ENCODE data around the gene TPPP2. TPM values are rescaled to one million over a fixed set of nuclear protein-coding genes. Genes with fewer than 3 reads are reported as not detected.
"Not testable (repeated sequence)": the region's sequence is repeated elsewhere in the genome, so short reads cannot be mapped to it uniquely, and the experiment has no call there.

TPPP2 gene
- total and polyA plus RNA-seq, 3 experiments from 2014 or later, result not detected

DNA sequence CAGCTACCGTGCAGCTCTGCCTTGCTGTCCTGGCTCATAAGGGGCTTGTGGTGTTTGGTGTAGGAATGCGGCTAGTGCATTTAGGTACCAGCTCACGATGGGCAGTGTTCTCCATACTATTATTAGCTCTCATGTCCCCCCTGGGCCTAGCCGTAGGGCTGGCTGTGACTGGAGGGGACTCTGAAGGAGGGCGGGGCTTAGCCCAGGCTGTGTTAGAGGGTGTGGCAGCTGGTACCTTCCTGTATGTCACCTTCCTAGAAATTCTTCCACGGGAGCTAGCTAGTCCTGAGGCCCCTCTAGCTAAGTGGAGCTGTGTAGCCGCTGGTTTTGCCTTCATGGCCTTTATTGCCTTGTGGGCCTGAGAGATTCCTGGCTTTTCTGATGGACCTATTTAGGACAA lies 28.8 kb upstream of the TPPP2 start:
- Histone ChIP-seq H3K9me3 (ENCODE audit: low read length) (no peaks in the 10 kb centered on the region), H3K27me3 (ENCODE audit: insufficient read depth, low read length, poor library complexity, severe bottlenecking) (no peaks in the 10 kb centered on the region), H3K36me3 (ENCODE audit: insufficient read depth, low read length) (peaks cover 4% of the 10 kb centered on the region), H3K4me1 (ENCODE audit: insufficient read depth, low read length) (peaks cover 7% of the 10 kb centered on the region), H3K27ac (ENCODE audit: low read depth, low read length) (no peak overlapping the region), H3K4me3 (ENCODE audit: low read length) (no peak overlapping the region)
- Mint-ChIP-seq H3K36me3 (peaks cover under 1 to 16% (median 10%) of the 10 kb centered on the region in 3 donors), H3K4me1 (no peaks in the 10 kb centered on the region), H3K27ac (no peak overlapping the region), H3K9me3 (no peaks in the 10 kb centered on the region), H3K4me3 (no peak overlapping the region), H3K27me3 (peaks cover 0 to 3% of the 10 kb centered on the region in 2 donors)
- DNase-seq, result no peak
- ChIA-PET CTCF (interaction anchor here (1.0 to 2.3 kb wide), 3 partner anchors 14 to 92 kb away, joined by 3 to 12 read pairs (median 6); no protein-coding TSS in a partner anchor), POLR2A (no interaction called here)

DNA sequence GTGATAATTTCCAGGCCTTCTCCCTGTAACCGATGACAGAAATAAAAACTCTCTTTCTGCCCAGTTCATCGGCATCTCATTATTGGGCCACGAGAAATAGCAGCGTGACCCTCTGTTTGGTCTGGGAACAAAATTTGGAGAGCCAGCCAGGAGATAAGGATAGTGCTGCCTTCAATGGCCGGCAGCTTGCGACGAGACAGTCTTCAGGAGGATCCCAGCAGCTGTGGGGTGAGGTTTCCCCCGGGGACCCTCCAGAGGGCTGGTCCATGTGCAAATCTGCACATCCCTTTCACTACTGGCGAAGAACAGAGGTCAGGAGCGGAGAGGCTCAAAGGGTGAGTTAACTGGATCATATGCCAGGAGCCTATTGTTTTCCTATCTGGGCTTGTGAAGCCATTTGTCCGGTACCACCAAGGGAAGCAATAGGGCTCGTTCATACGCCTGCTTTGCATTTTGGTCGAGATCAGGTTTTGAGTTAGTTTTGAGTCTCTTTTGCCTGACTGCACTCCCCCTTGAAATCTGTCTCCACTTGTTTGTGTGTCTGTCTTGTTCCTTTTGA lies 26.1 kb upstream of the TPPP2 start:
- peaks cover 0 to 3% (median 0%) of the 10 kb centered on the region in 3 donors for H3K36me3 Mint-ChIP-seq
- peaks cover 3 to 6% of the 10 kb centered on the region in 2 donors for H3K27me3 Mint-ChIP-seq
- no peaks in the 10 kb centered on the region for H3K9me3 Mint-ChIP-seq
- Histone ChIP-seq H3K4me3 (ENCODE audit: low read length) (no peak overlapping the region), H3K27me3 (ENCODE audit: insufficient read depth, low read length, poor library complexity, severe bottlenecking) (no peaks in the 10 kb centered on the region), H3K27ac (ENCODE audit: low read depth, low read length) (no peak overlapping the region), H3K9me3 (ENCODE audit: low read length) (no peaks in the 10 kb centered on the region), H3K4me1 (ENCODE audit: insufficient read depth, low read length) (no peaks in the 10 kb centered on the region), H3K36me3 (ENCODE audit: insufficient read depth, low read length) (no peaks in the 10 kb centered on the region)
- CTCF ChIA-PET, result interaction anchor here (0.9 to 3.1 kb wide), 2 partner anchors 11 to 89 kb away, joined by 3 to 23 read pairs; no protein-coding TSS in a partner anchor
- no peak overlapping the region for H3K27ac Mint-ChIP-seq
- H3K4me1 Mint-ChIP-seq, result no peaks in the 10 kb centered on the region
- no peak overlapping the region for H3K4me3 Mint-ChIP-seq
- DNase-seq, result no peak
- POLR2A ChIA-PET, result no interaction called here

DNA sequence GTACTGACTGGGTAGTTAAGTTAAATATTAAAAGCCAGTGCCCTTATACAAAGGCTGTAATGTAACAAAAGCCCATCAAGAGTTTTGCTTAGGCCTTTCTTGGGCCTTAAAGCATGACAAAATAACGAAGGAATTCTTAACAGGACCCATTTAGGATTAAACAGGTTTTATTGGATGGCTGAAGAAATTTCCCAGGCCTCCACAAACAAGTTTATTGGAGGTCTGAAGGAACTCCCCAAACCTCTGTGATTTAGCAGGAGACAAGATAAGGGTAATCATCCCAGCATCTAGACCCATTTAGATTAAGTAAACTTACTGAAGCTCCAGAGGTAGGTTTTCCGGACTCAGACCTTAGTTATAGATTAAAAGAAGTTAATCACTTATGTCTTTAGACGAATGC lies 20.3 kb upstream of the TPPP2 start:
- H3K9me3 Mint-ChIP-seq, H3K4me3 Mint-ChIP-seq: not testable (repeated sequence)
- CTCF ChIA-PET, result interaction anchor here (1.2 to 12.0 kb wide), 3 partner anchors 31 to 85 kb away, joined by 3 to 152 read pairs (median 7); partner anchors contain the start of gene ZNF219

DNA sequence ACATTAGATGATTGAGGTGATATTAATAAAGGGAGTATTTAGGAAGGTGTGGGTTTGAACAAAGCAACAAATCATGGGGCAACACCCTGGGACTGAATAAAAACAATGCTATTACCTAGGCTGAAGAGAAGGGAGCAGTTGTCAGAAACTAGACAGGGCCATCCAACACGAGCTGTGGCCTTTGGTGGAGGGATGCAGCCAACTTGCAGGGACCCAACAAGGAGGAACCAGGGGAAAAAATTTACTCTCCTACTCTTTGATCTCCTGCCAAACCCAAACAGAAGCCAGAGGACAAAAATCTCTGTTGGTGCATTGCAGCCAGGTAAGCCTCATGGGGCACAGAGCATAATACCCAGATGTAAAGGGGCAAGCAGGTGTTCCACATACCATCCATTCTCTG lies 18.9 kb upstream of the TPPP2 start:
- no peaks in the 10 kb centered on the region for H3K36me3 ChIP-seq (ENCODE audit: insufficient read depth, low read length)
- CTCF ChIA-PET, result interaction anchor here (8.8 to 12.0 kb wide), 3 partner anchors 29 to 94 kb away, joined by 133 to 201 read pairs (median 152); partner anchors contain the start of genes RNASE7, TMEM253 and ZNF219
- Mint-ChIP-seq H3K4me3 (no peak overlapping the region), H3K27ac (no peak overlapping the region), H3K9me3 (no peaks in the 10 kb centered on the region), H3K27me3 (peaks cover 11 to 29% of the 10 kb centered on the region in 2 donors), H3K4me1 (no peaks in the 10 kb centered on the region), H3K36me3 (no peaks in the 10 kb centered on the region)
- H3K4me1 ChIP-seq (ENCODE audit: insufficient read depth, low read length), result no peaks in the 10 kb centered on the region
- POLR2A ChIA-PET, result no interaction called here
- DNase-seq, result no peak
- no peaks in the 10 kb centered on the region for H3K9me3 ChIP-seq (ENCODE audit: low read length)
- no peak overlapping the region for H3K27ac ChIP-seq (ENCODE audit: low read depth, low read length)
- H3K4me3 ChIP-seq (ENCODE audit: low read length), result no peak overlapping the region
- no peaks in the 10 kb centered on the region for H3K27me3 ChIP-seq (ENCODE audit: insufficient read depth, low read length, poor library complexity, severe bottlenecking)

More for the DNA sequence above, 20.3 kb upstream of the TPPP2 start:
- peaks cover 11 to 29% of the 10 kb centered on the region in 2 donors for H3K27me3 Mint-ChIP-seq
- H3K36me3 ChIP-seq (ENCODE audit: insufficient read depth, low read length); H3K27ac Mint-ChIP-seq; H3K9me3 ChIP-seq (ENCODE audit: low read length); H3K4me1 ChIP-seq (ENCODE audit: insufficient read depth, low read length); H3K4me1 Mint-ChIP-seq; H3K4me3 ChIP-seq (ENCODE audit: low read length); DNase-seq; H3K36me3 Mint-ChIP-seq; H3K27me3 ChIP-seq (ENCODE audit: insufficient read depth, low read length, poor library complexity, severe bottlenecking); POLR2A ChIA-PET; H3K27ac ChIP-seq (ENCODE audit: low read depth, low read length): not testable (repeated sequence)

DNA sequence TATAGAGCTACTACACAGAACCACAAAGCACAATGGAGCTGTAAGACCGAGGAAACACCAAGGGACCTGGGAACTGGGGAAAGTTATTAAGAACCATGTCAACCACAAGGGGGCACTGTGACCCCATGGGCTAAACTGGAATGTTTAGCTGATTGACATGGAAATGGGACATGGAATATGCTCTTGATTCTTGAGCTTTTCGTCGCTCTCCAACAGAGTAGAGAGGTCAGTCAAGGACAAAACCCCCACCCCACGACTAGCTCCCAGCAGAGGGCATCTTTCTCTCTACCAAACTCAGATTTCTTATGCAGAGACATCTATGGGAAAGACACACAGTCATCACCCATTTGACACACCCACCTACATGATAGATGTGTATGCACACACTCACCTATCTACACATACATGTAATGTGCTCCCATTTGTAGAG lies 15.2 kb upstream of the TPPP2 start:
- H3K27ac Mint-ChIP-seq, result peak overlapping the region in 1 of 8 donors; percentile 8
- no peaks in the 10 kb centered on the region for H3K9me3 Mint-ChIP-seq
- DNase-seq, result peak; percentile 66 to 86 (median 75)
- no peaks in the 10 kb centered on the region for H3K27me3 ChIP-seq (ENCODE audit: insufficient read depth, low read length, poor library complexity, severe bottlenecking)
- peaks cover 14 to 23% of the 10 kb centered on the region in 2 donors for H3K27me3 Mint-ChIP-seq
- POLR2A ChIA-PET, result interaction anchor here (0.6 to 2.1 kb wide), 4 partner anchors 25 to 89 kb away, joined by 3 to 11 read pairs (median 4); no protein-coding TSS in a partner anchor
- H3K4me1 Mint-ChIP-seq, result no peaks in the 10 kb centered on the region
- H3K4me1 ChIP-seq (ENCODE audit: insufficient read depth, low read length), result no peaks in the 10 kb centered on the region
- no peak overlapping the region for H3K27ac ChIP-seq (ENCODE audit: low read depth, low read length)
- CTCF ChIA-PET, result interaction anchor here (0.9 to 12.0 kb wide), 31 partner anchors 9 to 122 kb away, joined by 3 to 201 read pairs (median 6); partner anchors contain the start of genes ARHGEF40, NDRG2, RNASE13 and RNASE7
- H3K4me3 Mint-ChIP-seq, result no peak overlapping the region
- peaks cover 0 to 25% (median 5%) of the 10 kb centered on the region in 3 donors for H3K36me3 Mint-ChIP-seq
- H3K36me3 ChIP-seq (ENCODE audit: insufficient read depth, low read length), result no peaks in the 10 kb centered on the region
- no peak overlapping the region for H3K4me3 ChIP-seq (ENCODE audit: low read length)
- H3K9me3 ChIP-seq (ENCODE audit: low read length), result no peaks in the 10 kb centered on the region

DNA sequence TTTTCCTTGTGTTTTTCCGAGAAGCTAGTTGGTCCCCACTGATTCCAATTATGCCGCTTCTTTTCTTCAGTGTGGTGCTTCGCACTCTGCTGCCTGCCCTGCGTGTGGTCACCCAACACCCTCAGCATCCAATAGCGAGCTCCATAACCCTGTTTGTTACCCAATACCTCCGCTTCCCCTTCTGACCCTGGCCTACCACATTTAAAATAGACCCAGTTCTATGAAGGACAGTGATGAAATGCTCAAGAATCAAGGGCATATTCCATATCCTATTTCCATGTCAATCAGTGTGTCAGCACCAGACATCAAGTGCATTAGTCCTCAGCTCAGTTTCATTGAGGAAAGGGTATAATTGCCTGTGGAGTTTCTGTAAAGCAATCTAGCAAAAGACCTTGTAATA lies 14.7 kb upstream of the TPPP2 start:
- no peaks in the 10 kb centered on the region for H3K9me3 Mint-ChIP-seq
- H3K27ac Mint-ChIP-seq, result no peak overlapping the region
- H3K4me3 ChIP-seq (ENCODE audit: low read length), result no peak overlapping the region
- no peaks in the 10 kb centered on the region for H3K4me1 ChIP-seq (ENCODE audit: insufficient read depth, low read length)
- ChIA-PET POLR2A (interaction anchor here (0.8 to 2.1 kb wide), 3 partner anchors 25 to 89 kb away, joined by 3 to 11 read pairs (median 6); no protein-coding TSS in a partner anchor), CTCF (interaction anchor here (1.0 to 12.0 kb wide), 28 partner anchors 9 to 121 kb away, joined by 3 to 201 read pairs (median 10); partner anchors contain the start of genes ARHGEF40, NDRG2, RNASE13 and RNASE7)
- H3K4me1 Mint-ChIP-seq, result no peaks in the 10 kb centered on the region
- peaks cover 14 to 23% of the 10 kb centered on the region in 2 donors for H3K27me3 Mint-ChIP-seq
- no peak overlapping the region for H3K27ac ChIP-seq (ENCODE audit: low read depth, low read length)
- DNase-seq, result no peak
- no peaks in the 10 kb centered on the region for H3K9me3 ChIP-seq (ENCODE audit: low read length)
- no peaks in the 10 kb centered on the region for H3K36me3 ChIP-seq (ENCODE audit: insufficient read depth, low read length)
- no peaks in the 10 kb centered on the region for H3K27me3 ChIP-seq (ENCODE audit: insufficient read depth, low read length, poor library complexity, severe bottlenecking)
- H3K4me3 Mint-ChIP-seq, result no peak overlapping the region
- peaks cover 0 to 26% (median 5%) of the 10 kb centered on the region in 3 donors for H3K36me3 Mint-ChIP-seq

DNA sequence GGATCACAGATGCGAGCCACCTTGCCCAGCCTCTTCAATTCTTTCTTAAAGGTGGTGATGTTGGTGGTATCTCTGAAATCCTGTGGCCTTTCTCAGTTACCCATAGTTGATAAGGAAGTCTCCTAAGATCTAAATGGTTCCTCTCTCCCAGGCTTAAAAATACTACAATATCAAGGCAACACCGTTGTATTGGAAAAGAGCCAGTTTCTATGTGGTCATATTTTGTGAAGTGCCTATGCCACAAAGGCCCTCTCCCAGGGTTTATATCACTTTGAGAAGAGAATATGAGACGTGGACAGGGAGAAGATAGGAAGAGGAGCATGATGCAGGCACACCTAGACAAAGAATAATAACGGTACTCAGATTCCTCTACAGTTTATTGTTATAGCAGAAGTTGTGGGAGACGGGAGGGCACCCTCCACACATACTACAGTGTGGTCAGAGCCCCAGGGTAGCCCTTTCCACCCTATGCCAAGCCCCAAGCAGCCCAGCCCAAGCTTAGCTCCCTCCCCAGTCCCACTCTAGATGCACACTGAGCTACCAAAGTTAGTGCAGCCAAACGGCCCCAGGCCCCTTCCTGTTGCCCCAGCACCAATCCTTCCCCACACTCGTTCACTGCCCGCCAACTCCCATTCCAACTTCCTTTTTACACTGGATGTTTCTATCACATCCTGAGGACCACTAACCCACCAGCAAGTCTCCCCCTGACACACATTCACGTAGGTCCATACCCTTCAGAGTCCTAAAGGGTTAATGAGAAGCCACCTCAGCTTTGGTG lies 13.4 kb upstream of the TPPP2 start:
- no peak for DNase-seq
- Histone ChIP-seq H3K9me3 (ENCODE audit: low read length) (no peaks in the 10 kb centered on the region), H3K27me3 (ENCODE audit: insufficient read depth, low read length, poor library complexity, severe bottlenecking) (no peaks in the 10 kb centered on the region), H3K27ac (ENCODE audit: low read depth, low read length) (no peak overlapping the region), H3K4me1 (ENCODE audit: insufficient read depth, low read length) (no peaks in the 10 kb centered on the region), H3K4me3 (ENCODE audit: low read length) (no peak overlapping the region), H3K36me3 (ENCODE audit: insufficient read depth, low read length) (no peaks in the 10 kb centered on the region)
- Mint-ChIP-seq H3K4me1 (no peaks in the 10 kb centered on the region), H3K27ac (no peak overlapping the region), H3K4me3 (peak overlapping the region in 1 of 7 donors; percentile 27), H3K27me3 (peaks cover 14 to 21% of the 10 kb centered on the region in 2 donors), H3K9me3 (no peaks in the 10 kb centered on the region), H3K36me3 (peaks cover 0 to 38% (median 7%) of the 10 kb centered on the region in 3 donors)
- CTCF ChIA-PET, result interaction anchor here (0.6 to 12.0 kb wide), 10 partner anchors 12 to 106 kb away, joined by 3 to 201 read pairs (median 14); partner anchors contain the start of genes RNASE13, RNASE7, TMEM253 and ZNF219
- POLR2A ChIA-PET, result interaction anchor here (2.1 kb wide), 1 partner anchor 88 kb away, joined by 11 read pairs; no protein-coding TSS in a partner anchor
